Mucosa of rectum (tissue), 2 donors: ENCODE results near the gene THOC5.
"Not testable (repeated sequence)": the region's sequence is repeated elsewhere in the genome, so short reads cannot be mapped to it uniquely, and the experiment has no call there.

Experiments used
- H3K27ac ChIP-seq, 2 donors: one replicate each; pipeline ENCODE4 v1.7.0; 2013; ENCODE audit warnings: inconsistent platforms in 2 of 2, low read depth in 2 of 2, low read length in 2 of 2
- H3K27me3 ChIP-seq, 2 donors: one replicate each; pipeline ENCODE4 v1.7.0; 2013; ENCODE audit warnings: low read length in 2 of 2; ENCODE audit not compliant: control insufficient read depth in 2 of 2, insufficient read depth in 2 of 2
- H3K36me3 ChIP-seq, 2 donors: one replicate each; pipeline ENCODE4 v1.7.0; 2013; ENCODE audit warnings: low read length in 2 of 2; ENCODE audit not compliant: control insufficient read depth in 2 of 2, insufficient read depth in 2 of 2
- H3K4me1 ChIP-seq, 2 donors: one replicate each; pipeline ENCODE4 v1.7.0; 2013; ENCODE audit warnings: low read length in 2 of 2, mild to moderate bottlenecking in 1 of 2; ENCODE audit not compliant: control insufficient read depth in 2 of 2, insufficient read depth in 2 of 2
- H3K4me3 ChIP-seq, 2 donors: one replicate each; pipeline ENCODE4 v1.7.0; 2013; ENCODE audit warnings: low read length in 2 of 2
- H3K9ac ChIP-seq, 2 donors: one replicate each; pipeline ENCODE4 v1.7.0; 2013; ENCODE audit warnings: low read length in 2 of 2, low read depth in 1 of 2, mild to moderate bottlenecking in 1 of 2
- H3K9me3 ChIP-seq, 2 donors: one replicate each; pipeline ENCODE4 v1.7.0; 2013; ENCODE audit warnings: low read length in 2 of 2; ENCODE audit not compliant: control insufficient read depth in 2 of 2
- donor health status: healthy.
- donor health status: Normal muscosa, but diverticular disease.

THOC5 gene

GRCh38 chr22:29563652-29564460, 10.3 kb upstream of the THOC5 start:
- Histone ChIP-seq H3K4me3 (no peak overlapping the region), H3K27ac (no peak overlapping the region), H3K4me1 (no peaks in the 10 kb centered on the region), H3K9ac (no peak overlapping the region), H3K27me3 (no peaks in the 10 kb centered on the region), H3K9me3 (no peaks in the 10 kb centered on the region), H3K36me3 (peaks cover 27 to 36% of the 10 kb centered on the region in 2 donors)

DNA sequence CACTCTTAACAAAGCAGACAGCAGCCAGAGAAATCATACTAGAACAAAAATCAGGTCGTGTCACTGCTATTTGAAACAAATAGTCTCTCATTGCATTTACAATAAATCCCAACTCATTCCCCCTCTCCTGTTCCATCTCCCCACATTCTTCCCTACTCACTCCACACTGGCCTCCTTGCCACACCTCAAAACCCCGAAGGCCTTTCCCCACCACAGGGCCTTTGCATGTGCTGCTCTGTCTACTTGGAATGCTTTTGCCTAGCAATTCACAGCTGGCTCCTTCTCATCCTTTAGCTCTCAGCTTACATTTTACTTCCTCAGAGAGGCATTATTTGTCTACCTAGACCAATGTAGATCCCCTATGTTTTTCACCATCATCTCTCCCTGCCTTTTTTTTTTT, 6.3 kb upstream of the THOC5 start:
- Histone ChIP-seq H3K36me3 (peaks cover 40 to 44% of the 10 kb centered on the region in 2 donors), H3K27ac (no peak overlapping the region), H3K9ac (no peak overlapping the region), H3K4me3 (no peak overlapping the region), H3K9me3 (no peaks in the 10 kb centered on the region), H3K27me3 (no peaks in the 10 kb centered on the region), H3K4me1 (no peaks in the 10 kb centered on the region)

DNA sequence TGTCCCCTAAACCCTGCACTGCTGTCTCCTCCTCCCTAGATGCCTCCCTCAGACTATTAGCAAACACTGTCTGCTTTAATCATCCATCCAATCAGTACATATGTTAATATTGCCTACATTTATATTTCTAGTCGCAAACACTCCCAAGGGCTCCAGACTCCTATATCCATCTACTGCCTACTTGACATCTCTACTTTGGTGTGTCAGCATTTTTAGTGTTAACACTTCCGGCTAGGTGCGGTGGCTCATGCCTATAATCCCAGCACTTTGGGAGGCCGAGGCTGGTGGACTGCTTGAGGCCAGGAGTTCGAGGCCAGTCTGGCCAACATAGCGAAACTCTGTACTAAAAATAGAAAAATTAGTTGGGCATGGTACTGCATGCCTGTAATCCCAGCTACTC, 5.5 kb upstream of the THOC5 start:
- H3K9ac ChIP-seq: no peak overlapping the region

DNA sequence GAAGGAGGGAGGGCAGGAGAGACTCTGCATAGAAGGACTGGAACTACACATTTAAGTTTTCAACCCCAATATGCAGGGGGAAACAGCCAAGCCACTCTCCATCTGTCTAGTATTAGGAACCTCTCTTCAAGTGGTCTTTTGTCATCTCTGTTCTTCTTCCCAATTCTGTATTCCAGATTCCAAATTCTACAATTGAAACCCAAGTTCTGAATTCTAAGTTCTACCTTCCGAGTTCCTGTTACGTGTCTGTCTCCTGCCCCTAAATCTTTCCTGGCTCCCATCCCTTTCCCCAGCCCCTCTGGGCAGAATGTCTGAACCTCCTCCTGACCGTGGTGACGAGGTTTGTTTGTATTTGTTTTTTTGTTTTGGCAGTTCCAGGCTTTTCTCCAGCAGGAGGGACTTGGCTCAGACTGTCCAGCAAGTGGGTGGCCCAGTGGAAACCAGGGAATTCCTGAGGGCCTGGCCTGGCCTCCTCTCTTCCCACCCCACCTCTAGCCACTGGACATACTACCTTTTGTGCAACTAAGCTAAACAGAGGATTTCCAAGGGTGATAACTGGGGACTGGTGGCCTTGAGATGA, 1.6 kb upstream of the THOC5 start:
- peaks cover 26% of the 10 kb centered on the region in 2 donors for H3K36me3 ChIP-seq
- H3K4me3 ChIP-seq: no peak overlapping the region
- H3K9ac ChIP-seq: no peak overlapping the region
- no peaks in the 10 kb centered on the region for H3K27me3 ChIP-seq
- H3K27ac ChIP-seq: no peak overlapping the region
- H3K4me1 ChIP-seq: peaks cover 6 to 9% of the 10 kb centered on the region in 2 donors
- H3K9me3 ChIP-seq: no peaks in the 10 kb centered on the region

More for the DNA sequence above, 5.5 kb upstream of the THOC5 start:
- H3K4me3 ChIP-seq: no peak overlapping the region
- H3K9me3 ChIP-seq: no peaks in the 10 kb centered on the region
- peaks cover 4 to 7% of the 10 kb centered on the region in 2 donors for H3K4me1 ChIP-seq
- no peak overlapping the region for H3K27ac ChIP-seq
- H3K36me3 ChIP-seq: peaks cover 40 to 44% of the 10 kb centered on the region in 2 donors
- H3K27me3 ChIP-seq: no peaks in the 10 kb centered on the region

DNA sequence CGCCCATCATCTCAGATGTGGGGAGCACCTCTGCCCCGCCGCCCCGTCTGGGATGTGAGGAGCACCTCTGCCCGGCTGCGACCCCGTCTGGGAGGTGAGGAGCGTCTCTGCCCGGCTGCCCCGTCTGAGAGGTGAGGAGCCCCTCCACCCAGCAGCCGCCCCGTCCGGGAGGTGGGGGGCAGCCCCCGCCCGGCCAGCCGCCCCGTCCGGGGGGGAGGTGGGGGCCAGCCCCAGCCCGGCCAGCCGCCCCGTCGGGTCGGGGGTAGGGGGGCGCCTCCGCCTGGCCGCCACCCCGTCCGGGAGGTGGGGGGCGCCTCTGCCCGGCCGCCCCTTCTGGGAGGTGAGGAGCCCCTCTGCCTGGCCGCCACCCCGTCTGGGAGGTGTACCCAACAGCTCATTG, 1.2 kb downstream of the THOC5 start:
- H3K27ac ChIP-seq, H3K4me3 ChIP-seq: not testable (repeated sequence)
- peaks cover 19 to 29% of the 10 kb centered on the region in 2 donors for H3K36me3 ChIP-seq

DNA sequence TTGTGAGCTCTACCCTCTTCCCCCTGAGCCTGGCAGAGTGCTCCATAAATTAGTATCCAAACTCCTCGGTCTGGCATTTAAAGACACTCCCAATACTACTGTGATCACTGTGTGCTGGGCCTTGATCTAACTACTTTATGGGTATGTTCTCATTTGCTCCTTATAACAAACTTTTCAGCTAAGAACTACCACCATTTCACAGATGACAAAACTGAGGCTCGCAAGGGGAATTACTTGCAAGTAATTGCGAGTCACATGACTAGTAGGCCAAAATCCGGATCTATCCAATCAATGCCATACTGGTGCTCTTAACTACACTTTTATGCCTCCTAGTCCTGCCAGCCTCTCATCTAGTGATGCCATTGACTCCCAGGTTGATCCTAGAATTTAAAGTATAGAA, 3.6 kb downstream of the THOC5 start:
- H3K9me3 ChIP-seq: no peaks in the 10 kb centered on the region
- H3K4me1 ChIP-seq: peaks cover 6 to 9% of the 10 kb centered on the region in 2 donors
- H3K36me3 ChIP-seq: peaks cover 12 to 21% of the 10 kb centered on the region in 2 donors
- H3K27ac ChIP-seq: no peak overlapping the region
- H3K4me3 ChIP-seq: no peak overlapping the region
- no peak overlapping the region for H3K9ac ChIP-seq
- no peaks in the 10 kb centered on the region for H3K27me3 ChIP-seq

More for the DNA sequence above, 1.2 kb downstream of the THOC5 start:
- H3K9ac ChIP-seq, H3K9me3 ChIP-seq, H3K4me1 ChIP-seq, H3K27me3 ChIP-seq: not testable (repeated sequence)

- not testable (repeated sequence) for H3K9ac ChIP-seq, H3K4me1 ChIP-seq, H3K4me3 ChIP-seq, H3K27me3 ChIP-seq, H3K27ac ChIP-seq, H3K9me3 ChIP-seq
- H3K36me3 ChIP-seq: peaks cover 35 to 44% of the 10 kb centered on the region in 2 donors
Observed at GRCh38 chr22:29545045-29545444, 8.5 kb downstream of the THOC5 start.

- no peak overlapping the region for H3K9ac ChIP-seq
- H3K4me3 ChIP-seq: no peak overlapping the region
- H3K36me3 ChIP-seq: peaks cover 32 to 41% of the 10 kb centered on the region in 2 donors
- H3K9me3 ChIP-seq: no peaks in the 10 kb centered on the region
- no peaks in the 10 kb centered on the region for H3K4me1 ChIP-seq
- no peak overlapping the region for H3K27ac ChIP-seq
- no peaks in the 10 kb centered on the region for H3K27me3 ChIP-seq
Observed at GRCh38 chr22:29541845-29542244, 11.7 kb downstream of the THOC5 start.

DNA sequence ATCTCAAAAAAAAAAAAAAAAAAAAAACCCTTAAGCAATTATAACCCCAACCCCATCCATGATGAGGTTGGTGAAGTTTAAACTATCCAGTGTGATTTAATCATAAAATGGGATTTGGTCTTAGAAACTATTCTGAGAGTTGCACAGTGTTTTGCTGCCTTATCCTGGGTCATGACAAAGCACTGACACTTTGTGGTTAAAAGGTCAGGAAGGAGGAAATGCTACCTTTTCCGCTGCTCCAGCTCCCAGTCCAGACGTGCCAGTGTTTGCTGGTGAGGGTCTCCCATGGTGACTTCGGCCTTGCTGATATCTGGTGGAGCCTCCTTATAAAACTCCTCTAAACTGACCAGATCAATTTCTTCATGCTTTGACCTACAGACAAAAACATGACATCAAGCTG, 14.5 kb downstream of the THOC5 start:
- no peak overlapping the region for H3K9ac ChIP-seq
- H3K4me3 ChIP-seq: no peak overlapping the region
- no peaks in the 10 kb centered on the region for H3K4me1 ChIP-seq
- peaks cover 45 to 50% of the 10 kb centered on the region in 2 donors for H3K36me3 ChIP-seq
- no peaks in the 10 kb centered on the region for H3K9me3 ChIP-seq
- no peak overlapping the region for H3K27ac ChIP-seq
- no peaks in the 10 kb centered on the region for H3K27me3 ChIP-seq

- H3K27me3 ChIP-seq: no peaks in the 10 kb centered on the region
- no peak overlapping the region for H3K27ac ChIP-seq
- H3K4me1 ChIP-seq: no peaks in the 10 kb centered on the region
- no peak overlapping the region for H3K9ac ChIP-seq
- H3K4me3 ChIP-seq: no peak overlapping the region
- H3K9me3 ChIP-seq: no peaks in the 10 kb centered on the region
- H3K36me3 ChIP-seq: peaks cover 42 to 52% of the 10 kb centered on the region in 2 donors
Observed at GRCh38 chr22:29536411-29536810, 17.1 kb downstream of the THOC5 start.
